SK-N-SH (cell line): ENCODE data around the gene FRMPD1.

Experiments
- EP300 ChIP-seq, 2 experiments: IDR thresholded peaks; 2 replicates each; pipeline versions ENCODE4 v1.4.0 to v1.6.1; 2012; ENCODE audit warnings: borderline replicate concordance in 1 of 2, low read depth in 1 of 2, low read length in 1 of 2
- EZH2phosphoT487 ChIP-seq: fragments of 200-600 bp; sonication (generic); IDR thresholded peaks from 2 replicates; pipeline ENCODE4 v1.6.1; 2017; ENCODE audit warnings: low read depth, mixed run types, mild to moderate bottlenecking, antibody characterized with exemption, moderate library complexity, borderline replicate concordance
- JUND ChIP-seq: IDR thresholded peaks from 2 replicates; pipeline ENCODE4 v1.4.0; 2012
- MEF2A ChIP-seq: IDR thresholded peaks from 2 replicates; pipeline ENCODE4 v1.4.0; 2012; ENCODE audit warnings: low read depth, borderline replicate concordance
- MXI1 ChIP-seq: IDR thresholded peaks from 2 replicates; pipeline ENCODE4 v1.6.1; 2012; ENCODE audit warnings: mild to moderate bottlenecking, low read depth, low read length, improper control_type of control experiment
- POLR2AphosphoS5 ChIP-seq: IDR thresholded peaks from 2 replicates; pipeline ENCODE4 v1.6.1; 2012; ENCODE audit warnings: low read depth, low read length
- RCOR1 ChIP-seq: fragments of 150-350 bp; IDR thresholded peaks from 2 replicates; pipeline ENCODE4 v1.6.1; 2017; ENCODE audit warnings: antibody characterized with exemption, low read length
- SIN3A ChIP-seq: IDR thresholded peaks from 2 replicates; pipeline ENCODE4 v1.6.1; 2012; ENCODE audit warnings: low read depth, mild to moderate bottlenecking, low read length, moderate library complexity, borderline replicate concordance
- TCF12 ChIP-seq: IDR thresholded peaks from 2 replicates; pipeline ENCODE4 v1.4.0; 2012
- TEAD4 ChIP-seq: IDR thresholded peaks from 2 replicates; pipeline ENCODE4 v1.4.0; 2012; ENCODE audit warnings: mild to moderate bottlenecking, borderline replicate concordance; ENCODE audit not compliant: insufficient read depth
- YY1 ChIP-seq: IDR thresholded peaks from 2 replicates; pipeline ENCODE4 v1.4.0; 2012; ENCODE audit warnings: low read depth, mild to moderate bottlenecking
- TF ChIP-seq, protein P1 (sequence below): fragments of 200-600 bp; sonication (generic); IDR thresholded peaks from 2 replicates; pipeline ENCODE4 v1.6.1; 2017; ENCODE audit warnings: antibody characterized with exemption, mild to moderate bottlenecking, moderate library complexity
- TF ChIP-seq, protein P2 (sequence below): IDR thresholded peaks from 2 replicates; pipeline ENCODE4 v1.6.1; 2012; ENCODE audit warnings: mild to moderate bottlenecking, low read depth, low read length, moderate library complexity

DNA sequence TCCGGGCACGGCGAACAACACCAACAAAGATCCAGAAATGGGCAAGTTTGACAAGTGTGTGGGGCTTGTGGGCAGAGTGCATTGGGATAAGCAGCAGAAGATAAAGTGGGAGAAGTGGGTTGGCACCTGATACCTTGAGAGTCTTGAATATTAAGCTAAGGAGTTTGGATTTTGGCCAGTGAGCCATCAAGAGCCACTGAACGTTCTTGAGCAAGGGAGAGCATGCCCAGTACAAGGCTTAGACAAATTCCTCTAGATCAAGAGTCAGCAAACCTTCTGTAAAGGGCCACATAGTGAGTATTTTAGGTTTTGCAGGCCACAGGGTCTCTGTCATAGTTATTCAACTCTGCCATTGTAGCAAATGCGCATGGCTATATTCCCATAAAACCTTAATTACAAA, 76.3 kb downstream of the FRMPD1 start:
- TF ChIP-seq, protein P1, sequence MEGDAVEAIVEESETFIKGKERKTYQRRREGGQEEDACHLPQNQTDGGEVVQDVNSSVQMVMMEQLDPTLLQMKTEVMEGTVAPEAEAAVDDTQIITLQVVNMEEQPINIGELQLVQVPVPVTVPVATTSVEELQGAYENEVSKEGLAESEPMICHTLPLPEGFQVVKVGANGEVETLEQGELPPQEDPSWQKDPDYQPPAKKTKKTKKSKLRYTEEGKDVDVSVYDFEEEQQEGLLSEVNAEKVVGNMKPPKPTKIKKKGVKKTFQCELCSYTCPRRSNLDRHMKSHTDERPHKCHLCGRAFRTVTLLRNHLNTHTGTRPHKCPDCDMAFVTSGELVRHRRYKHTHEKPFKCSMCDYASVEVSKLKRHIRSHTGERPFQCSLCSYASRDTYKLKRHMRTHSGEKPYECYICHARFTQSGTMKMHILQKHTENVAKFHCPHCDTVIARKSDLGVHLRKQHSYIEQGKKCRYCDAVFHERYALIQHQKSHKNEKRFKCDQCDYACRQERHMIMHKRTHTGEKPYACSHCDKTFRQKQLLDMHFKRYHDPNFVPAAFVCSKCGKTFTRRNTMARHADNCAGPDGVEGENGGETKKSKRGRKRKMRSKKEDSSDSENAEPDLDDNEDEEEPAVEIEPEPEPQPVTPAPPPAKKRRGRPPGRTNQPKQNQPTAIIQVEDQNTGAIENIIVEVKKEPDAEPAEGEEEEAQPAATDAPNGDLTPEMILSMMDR: no peak
- TF ChIP-seq YY1: no peak
- TF ChIP-seq MEF2A: no peak
- TF ChIP-seq POLR2AphosphoS5: no peak
- TF ChIP-seq TEAD4: no peak
- TF ChIP-seq RCOR1: no peak
- TF ChIP-seq, protein P2, sequence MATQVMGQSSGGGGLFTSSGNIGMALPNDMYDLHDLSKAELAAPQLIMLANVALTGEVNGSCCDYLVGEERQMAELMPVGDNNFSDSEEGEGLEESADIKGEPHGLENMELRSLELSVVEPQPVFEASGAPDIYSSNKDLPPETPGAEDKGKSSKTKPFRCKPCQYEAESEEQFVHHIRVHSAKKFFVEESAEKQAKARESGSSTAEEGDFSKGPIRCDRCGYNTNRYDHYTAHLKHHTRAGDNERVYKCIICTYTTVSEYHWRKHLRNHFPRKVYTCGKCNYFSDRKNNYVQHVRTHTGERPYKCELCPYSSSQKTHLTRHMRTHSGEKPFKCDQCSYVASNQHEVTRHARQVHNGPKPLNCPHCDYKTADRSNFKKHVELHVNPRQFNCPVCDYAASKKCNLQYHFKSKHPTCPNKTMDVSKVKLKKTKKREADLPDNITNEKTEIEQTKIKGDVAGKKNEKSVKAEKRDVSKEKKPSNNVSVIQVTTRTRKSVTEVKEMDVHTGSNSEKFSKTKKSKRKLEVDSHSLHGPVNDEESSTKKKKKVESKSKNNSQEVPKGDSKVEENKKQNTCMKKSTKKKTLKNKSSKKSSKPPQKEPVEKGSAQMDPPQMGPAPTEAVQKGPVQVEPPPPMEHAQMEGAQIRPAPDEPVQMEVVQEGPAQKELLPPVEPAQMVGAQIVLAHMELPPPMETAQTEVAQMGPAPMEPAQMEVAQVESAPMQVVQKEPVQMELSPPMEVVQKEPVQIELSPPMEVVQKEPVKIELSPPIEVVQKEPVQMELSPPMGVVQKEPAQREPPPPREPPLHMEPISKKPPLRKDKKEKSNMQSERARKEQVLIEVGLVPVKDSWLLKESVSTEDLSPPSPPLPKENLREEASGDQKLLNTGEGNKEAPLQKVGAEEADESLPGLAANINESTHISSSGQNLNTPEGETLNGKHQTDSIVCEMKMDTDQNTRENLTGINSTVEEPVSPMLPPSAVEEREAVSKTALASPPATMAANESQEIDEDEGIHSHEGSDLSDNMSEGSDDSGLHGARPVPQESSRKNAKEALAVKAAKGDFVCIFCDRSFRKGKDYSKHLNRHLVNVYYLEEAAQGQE: no peak
- no peak for TF ChIP-seq MXI1
- TF ChIP-seq SIN3A: no peak
- no peak for TF ChIP-seq JUND
- TF ChIP-seq EP300 (IDR thresholded peaks at IDR 0.05; ENCODE audit: borderline replicate concordance in 1 of 2, low read depth in 1 of 2, low read length in 1 of 2): no peak
- TF ChIP-seq EZH2phosphoT487: no peak
- no peak for TF ChIP-seq TCF12
